GM19468 (cell line): ENCODE results near the gene CLDN10.
"Not testable (repeated sequence)": the region's sequence is repeated elsewhere in the genome, so short reads cannot be mapped to it uniquely, and the experiment has no call there.

Source experiments
- ATAC-seq: cut with Tn5 transposase; IDR thresholded peaks from one replicate; pipeline ENCODE4 v1.9.1; 2021; ENCODE audit warnings: mild to moderate bottlenecking, moderate library complexity, moderate number of reproducible peaks; ENCODE audit not compliant: unreplicated experiment; ENCODE audit errors: extremely low read depth

The CLDN10 gene, protein sequence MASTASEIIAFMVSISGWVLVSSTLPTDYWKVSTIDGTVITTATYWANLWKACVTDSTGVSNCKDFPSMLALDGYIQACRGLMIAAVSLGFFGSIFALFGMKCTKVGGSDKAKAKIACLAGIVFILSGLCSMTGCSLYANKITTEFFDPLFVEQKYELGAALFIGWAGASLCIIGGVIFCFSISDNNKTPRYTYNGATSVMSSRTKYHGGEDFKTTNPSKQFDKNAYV

DNA sequence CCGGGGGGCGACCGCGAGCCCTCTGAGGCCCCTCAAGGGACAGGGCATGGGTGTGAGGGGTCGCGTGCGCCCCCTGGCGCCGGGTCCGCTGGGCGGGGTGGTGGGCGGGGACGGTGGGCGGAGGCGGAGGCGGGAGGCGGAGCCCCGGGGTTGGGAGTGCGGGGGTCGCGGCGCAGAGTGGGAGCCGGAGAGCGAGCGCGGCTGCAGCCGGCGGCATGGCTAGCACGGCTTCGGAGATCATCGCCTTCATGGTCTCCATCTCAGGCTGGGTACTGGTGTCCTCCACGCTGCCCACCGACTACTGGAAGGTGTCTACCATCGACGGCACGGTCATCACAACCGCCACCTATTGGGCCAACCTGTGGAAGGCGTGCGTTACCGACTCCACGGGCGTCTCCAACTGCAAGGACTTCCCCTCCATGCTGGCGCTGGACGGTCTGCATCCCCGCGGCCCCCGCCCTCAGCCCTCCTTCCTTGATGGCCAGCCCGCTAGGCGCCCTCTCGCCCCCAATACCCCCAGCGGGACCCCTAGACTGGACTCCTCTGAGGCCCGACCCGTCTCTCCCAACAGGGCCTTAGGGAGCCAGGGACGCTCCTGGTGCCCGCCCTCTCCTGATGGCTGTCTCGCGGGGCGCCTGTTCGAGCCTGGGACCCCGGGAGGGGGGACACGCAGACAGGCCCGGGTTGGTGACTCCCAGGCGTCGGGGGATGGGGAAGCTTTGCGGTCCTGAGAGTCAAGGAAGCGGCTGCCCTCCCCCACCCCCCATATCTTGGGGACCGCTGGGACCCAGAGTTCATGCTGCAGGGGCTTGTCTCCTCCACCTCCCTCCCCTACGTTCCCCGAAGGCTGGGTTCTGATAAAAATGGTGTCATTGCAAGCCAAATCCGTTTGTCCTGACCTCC is at the start of gene CLDN10:
TSS of gene CLDN10 (plus strand) at position 182 of the 903 bp plus-strand sequence. CDS start at position 216, 34 bp downstream.
- peak; percentile 25 for ATAC-seq

DNA sequence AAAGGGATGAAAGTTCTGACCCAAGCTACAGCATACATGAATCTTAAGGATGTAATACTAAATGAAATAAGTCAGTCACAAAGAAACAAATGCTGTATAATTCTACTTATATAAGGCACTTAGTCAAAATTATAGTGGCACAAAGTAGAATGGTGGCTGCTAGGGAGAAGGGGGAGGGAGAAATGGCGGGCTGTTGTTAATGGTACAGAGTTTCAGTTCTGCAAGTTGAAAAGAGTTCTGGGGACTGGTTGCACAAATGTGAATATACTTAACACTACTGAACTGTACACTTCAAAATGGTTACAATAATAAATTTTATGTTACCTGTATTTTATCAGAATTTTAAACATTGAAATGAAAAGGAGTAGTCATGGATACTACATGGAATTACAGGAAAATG is 48.9 kb upstream of the CLDN10 start:
- no peak for ATAC-seq

DNA sequence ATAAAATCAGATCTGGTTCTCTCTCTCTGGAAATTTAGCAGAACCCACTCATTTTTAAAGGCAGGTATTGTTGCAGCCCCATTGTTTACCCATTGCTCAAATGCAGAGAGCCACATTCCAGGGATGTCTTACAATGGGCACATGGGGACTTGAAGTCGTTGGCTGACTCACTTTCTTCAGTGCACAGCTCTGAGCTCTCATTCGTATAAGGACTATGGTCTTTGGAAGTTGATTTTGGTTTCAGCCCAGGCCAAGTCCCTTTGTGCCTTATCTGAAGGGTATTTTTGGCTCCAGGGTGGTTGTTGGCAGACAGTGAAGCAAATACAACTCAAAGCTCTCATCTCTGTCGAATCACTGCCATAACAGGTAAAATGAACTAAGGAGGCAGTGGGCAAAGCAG is 47.3 kb upstream of the CLDN10 start:
- ATAC-seq, result no peak

DNA sequence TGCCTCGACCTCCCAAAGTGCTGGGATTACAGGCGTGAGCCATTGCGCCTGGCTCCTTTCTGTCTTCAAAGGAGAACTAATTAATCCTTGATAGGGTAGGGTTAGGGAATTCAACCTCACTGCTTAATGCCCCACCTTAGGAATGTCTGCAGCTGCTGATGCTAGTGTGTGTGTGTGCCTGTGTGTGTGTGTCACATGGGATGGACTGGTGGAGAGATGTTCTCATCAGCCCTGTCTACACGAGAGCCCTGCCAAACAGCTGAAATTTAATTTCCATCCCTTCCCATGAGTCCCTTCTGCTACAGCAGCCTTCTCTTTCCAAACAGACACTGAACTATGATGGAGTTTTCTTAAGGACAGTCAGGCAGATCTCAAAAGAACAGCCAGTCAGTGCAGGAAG is 46.5 kb upstream of the CLDN10 start:
- no peak for ATAC-seq

- no peak for ATAC-seq
Measured at GRCh38 chr13:95507991-95508390, 44.5 kb upstream of the CLDN10 start.

- no peak for ATAC-seq
Measured at GRCh38 chr13:95508996-95509395, 43.5 kb upstream of the CLDN10 start.

DNA sequence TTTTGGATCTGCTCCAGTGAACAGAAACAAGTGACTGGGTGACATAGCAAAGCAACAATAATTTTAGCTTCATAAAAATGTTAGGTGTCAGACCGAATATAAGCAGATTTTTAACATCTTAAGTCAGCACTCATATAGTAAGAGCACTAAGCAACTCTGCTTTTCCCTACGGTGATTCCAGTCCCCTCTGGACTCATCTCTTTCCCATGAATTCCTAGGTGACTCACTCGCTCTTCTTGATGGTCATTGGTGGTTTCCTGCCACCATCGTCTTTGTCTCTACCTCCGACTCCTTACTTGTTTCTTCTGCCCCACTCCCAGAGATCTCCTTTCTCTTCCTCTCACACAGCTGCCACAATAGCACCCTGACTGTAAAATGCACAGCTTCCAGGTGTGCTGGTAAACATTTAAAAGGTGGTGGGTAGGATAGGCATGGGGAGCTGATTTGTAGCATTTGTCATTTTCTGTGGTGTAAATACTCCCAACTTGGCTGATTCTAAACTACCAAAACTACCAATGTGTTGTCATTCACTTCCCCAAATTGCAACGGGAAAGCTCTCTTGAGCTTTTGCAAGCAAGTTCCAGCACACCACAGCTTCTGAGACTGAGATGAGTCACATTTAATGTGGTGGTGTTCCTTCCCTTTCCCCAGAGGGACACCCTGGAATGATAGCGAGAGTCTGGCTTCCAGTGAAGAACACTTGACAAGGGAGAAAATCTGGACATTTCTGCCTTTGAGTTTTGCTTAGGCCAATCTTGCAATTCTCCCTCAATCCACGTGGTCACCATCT is 42.8 kb upstream of the CLDN10 start:
- no peak for ATAC-seq

DNA sequence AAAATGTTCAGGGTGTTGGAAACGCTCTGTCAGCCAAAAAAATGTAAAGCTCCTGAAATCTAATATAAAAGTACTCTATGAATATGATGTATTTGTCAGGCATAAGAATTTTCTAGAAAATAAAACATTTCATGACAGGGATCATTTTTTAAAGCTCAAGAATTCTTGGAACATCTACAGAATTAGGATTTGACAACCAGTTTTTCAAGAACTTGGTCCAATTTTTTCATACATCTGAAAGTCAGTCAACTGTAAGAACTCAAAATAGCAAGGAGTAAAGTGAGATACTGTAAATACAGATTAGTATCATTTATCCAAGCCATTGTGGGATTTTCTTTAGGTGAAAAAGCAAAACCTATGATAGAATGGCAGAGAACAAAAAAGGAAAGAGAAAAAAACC is 41.6 kb upstream of the CLDN10 start:
- no peak for ATAC-seq

GRCh38 chr13:95512424-95512823 is 40.1 kb upstream of the CLDN10 start:
- no peak for ATAC-seq

- no peak for ATAC-seq
Measured at GRCh38 chr13:95512957-95513356, 39.6 kb upstream of the CLDN10 start.

DNA sequence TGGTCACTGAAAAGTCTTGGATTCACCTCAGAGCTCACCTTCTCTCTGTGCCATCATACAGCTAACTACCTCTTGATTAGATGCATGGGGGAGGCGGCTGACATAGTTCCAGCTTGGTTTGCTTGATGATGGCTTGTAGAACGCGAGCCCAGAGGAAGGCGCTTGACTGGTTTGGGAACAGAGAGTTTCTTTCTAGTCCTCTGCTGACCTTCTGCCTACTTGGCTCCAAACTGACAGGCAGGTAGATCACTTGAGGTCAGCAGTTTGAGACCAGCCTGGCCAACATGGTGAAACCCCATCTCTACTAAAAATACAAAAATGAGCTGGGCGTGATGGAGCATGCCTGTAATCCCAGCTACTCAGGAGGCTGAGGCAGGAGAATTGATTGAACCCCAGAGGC is 36.9 kb upstream of the CLDN10 start:
- not testable (repeated sequence) for ATAC-seq

DNA sequence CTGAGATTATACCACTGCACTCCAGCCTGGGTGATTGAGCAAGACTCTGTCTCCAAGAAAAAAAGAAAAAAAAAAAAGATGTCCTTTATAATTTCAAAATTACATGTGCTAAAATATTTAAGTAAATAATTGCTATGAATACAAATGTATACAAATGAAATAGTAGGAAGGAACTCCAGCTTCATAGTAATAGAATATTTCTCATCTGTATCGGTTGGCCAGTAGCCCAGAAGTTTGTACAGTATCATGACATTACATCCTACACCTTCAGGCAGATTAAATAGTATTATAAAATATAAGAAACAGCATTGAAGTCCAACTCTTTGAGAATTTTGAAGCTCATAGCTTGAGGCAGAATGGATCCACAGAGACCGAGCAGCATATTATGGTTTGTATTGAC is 36.5 kb upstream of the CLDN10 start:
- ATAC-seq, result no peak

DNA sequence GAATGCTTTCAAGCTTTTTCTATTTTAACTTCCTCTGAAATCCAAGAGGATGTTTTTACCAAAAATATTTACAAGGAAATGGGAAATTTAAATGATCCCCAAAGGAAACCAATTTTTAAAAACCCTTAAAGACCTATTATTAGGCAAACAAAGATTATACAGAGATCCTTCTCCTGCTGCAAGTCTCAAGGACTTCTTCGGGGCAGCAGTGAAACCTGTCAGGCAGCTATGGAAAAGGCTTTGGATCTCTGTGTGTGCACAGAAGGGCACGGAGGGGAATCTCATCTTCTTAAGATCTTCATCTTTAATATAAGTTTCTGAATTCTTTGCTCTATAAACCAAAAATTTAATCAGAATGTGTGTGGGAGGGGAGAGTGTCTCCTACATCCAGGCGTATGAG is 36.0 kb upstream of the CLDN10 start:
- no peak for ATAC-seq

DNA sequence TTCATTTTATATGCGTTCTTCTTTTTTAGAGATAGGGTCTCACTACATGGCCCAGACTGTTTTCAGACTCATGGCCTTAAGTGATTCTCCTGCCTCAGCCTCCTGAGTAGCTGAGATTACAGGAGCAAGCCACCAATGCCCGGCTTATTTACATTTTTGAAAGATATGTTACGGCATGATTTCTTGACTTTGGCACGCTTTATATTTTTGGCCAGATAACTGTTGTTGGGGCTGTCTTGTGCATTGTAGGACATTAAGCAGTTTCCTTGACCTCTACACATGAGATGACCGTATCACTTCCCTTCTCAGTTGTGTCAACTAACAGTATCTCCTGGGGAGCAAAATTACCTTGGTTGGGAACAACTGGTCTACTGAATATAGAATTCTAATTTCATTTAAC is 28.9 kb upstream of the CLDN10 start:
- no peak for ATAC-seq

DNA sequence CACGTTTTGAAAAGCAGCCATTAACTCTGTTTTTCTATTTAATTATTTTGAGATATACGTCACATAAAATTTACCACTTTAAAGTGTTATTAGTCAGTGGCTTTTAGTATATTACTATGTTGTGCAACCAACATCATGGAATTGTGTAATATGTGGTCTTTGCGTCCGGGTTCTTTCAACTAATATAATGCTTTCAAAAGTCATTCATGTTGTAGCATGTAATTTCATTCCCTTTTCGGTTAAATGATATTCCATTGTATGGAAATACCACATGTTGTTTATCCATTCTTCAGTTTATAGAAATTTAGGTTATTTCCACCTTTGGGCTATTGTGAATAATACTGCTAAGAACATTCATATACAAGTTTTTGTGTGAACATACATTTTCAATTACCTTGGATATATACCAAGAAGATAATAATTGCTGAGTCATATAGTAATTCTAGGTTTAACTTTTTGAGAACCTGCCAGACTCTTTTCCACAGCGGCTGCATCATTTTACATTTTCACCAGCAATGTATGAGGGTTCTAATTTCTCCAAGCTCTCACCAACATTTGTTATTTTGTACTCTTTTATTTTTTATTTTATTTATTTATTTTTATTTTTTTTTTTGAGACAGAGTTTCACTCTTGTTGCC is 28.1 kb upstream of the CLDN10 start:
- ATAC-seq, result no peak

- no peak for ATAC-seq
Measured at GRCh38 chr13:95527955-95528354, 24.6 kb upstream of the CLDN10 start.

GRCh38 chr13:95530178-95530577 is 22.3 kb upstream of the CLDN10 start:
- no peak for ATAC-seq

- no peak for ATAC-seq
Measured at GRCh38 chr13:95533545-95534160, 18.9 kb upstream of the CLDN10 start.

DNA sequence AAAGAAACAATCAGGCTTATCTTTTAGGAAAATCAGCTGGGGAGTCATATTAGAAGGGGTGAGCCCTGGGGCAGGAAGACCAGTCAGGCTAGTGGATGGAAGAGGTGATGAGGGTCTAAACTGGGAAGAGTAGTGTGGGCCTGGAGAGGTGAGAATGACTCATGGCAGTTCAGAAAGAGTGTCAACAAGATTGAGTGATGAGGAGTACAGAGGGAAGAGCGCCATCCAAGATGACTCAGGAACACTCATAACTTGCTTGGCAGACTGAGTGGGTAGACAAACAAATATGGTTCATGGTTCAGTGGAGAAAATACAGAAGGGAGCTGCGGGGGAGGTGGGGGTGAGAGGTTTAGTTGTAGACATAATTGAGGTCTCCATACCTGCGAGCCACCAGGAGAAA is 17.3 kb upstream of the CLDN10 start:
- no peak for ATAC-seq

DNA sequence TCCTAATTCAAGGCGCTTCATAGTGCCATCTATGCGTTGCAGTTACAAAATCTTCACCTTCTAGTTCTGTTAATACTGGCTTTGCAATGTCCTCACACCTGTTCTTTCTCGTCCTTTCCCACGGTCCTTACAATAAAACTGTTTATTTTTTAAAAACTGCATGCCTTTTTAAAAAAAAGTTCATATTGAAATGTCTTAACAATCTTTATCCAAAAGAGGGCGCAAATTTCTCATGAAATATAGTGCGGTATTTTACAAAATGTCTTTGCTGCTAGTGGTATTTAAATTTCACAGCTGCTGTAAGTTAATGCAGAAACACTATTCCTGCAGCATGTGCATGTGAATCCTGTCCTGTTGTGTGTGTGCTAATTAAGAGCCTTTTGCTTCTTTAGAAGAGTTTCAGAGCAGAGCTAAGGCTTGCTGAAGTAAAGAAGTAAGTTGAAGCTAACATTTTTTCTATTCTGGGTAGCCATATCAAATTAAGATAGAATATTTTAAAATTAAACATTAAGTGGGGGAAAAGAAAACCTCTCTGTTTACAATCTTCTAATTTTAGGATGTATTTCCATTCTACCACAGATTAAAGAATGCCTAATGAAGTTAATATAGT is 15.8 kb upstream of the CLDN10 start:
- ATAC-seq, result no peak
